K562 (cell line): ENCODE results near the gene INSR. TPM values are rescaled to one million over a fixed set of nuclear protein-coding genes. Genes with fewer than 3 reads are reported as not detected.

Experiments used
- CTBP1 ChIP-seq: fragments of 450-650 bp; IDR thresholded peaks from 2 replicates; pipeline ENCODE4 v1.6.1; 2016; ENCODE audit warnings: borderline replicate concordance
- HEY1 ChIP-seq: fragments of 250-450 bp; sonication (Bioruptor Pico); IDR thresholded peaks from 2 replicates; pipeline ENCODE4 v1.5.0; 2020; ENCODE audit warnings: mild to moderate bottlenecking, moderate library complexity, borderline replicate concordance
- KLF1 ChIP-seq: fragments of 450-650 bp; IDR thresholded peaks from 2 replicates; pipeline ENCODE4 v1.6.1; 2016; ENCODE audit warnings: missing genetic modification characterization, missing compliant biosample characterization
- MTA1 ChIP-seq: fragments of 450-650 bp; IDR thresholded peaks from 2 replicates; pipeline ENCODE4 v1.6.1; 2017; ENCODE audit warnings: borderline replicate concordance
- NR1H2 ChIP-seq: sonication (generic); formaldehyde crosslinking; IDR thresholded peaks from 2 replicates; pipeline ENCODE4 v1.4.0; 2020; ENCODE audit warnings: mild to moderate bottlenecking, missing genetic modification reagents
- SETDB1 ChIP-seq: IDR thresholded peaks from one replicate; pipeline ENCODE4 v1.6.1; 2012; ENCODE audit warnings: low read length, control low read depth, inconsistent platforms
- TSC22D4 ChIP-seq: fragments of 450-650 bp; IDR thresholded peaks from 2 replicates; pipeline ENCODE4 v1.6.1; 2016; ENCODE audit warnings: missing genetic modification characterization, missing biosample characterization, control low read depth
- ZNF184 ChIP-seq: sonication (generic); formaldehyde crosslinking; IDR thresholded peaks from 2 replicates; pipeline ENCODE4 v1.5.0; 2020; ENCODE audit warnings: missing genetic modification reagents
- ZNF507 ChIP-seq: conservative IDR thresholded peaks from 2 replicates; pipeline ENCODE4 v1.6.1; 2017; ENCODE audit warnings: missing genetic modification characterization, missing compliant biosample characterization
- polyA plus RNA-seq, 8 experiments: library from polyadenylated mRNA; depleted of rRNA in 4 of 8; stranded (reverse) in 5 of 8; unstranded in 3 of 8; fragments of >200 nt; fragmentation: Nextera tagmentation in 2 of 8; fragmentation: Illumina TruSeq in 1 of 8; extraction: Ambion mirVana in 2 of 8; extraction: Trizol in 1 of 8; gene quantifications; 2 replicates each; pipeline versions ENCODE4 v1.2.1 to v1.2.3, GENCODE V29; 2011 to 2014; ENCODE audit warnings: inconsistent platforms in 1 of 8, missing spikeins in 1 of 8
- total RNA-seq, 7 experiments: library from RNA; depleted of rRNA in 6 of 7; stranded (reverse); fragments of >200 nt in 6 of 7; fragmentation: Illumina TruSeq in 2 of 7; extraction: Trizol in 2 of 7; gene quantifications; 2 replicates each; pipeline versions ENCODE4 v1.2.1 to v1.2.3, GENCODE V29; 2011 to 2021; ENCODE audit warnings: low replicate concordance in 1 of 7
- TF ChIP-seq, protein P1 (sequence below): fragments of 250-450 bp; sonication (Bioruptor Pico); IDR thresholded peaks from 2 replicates; pipeline ENCODE4 v1.5.0; 2021
- TF ChIP-seq, protein P2 (sequence below): sonication (generic); IDR thresholded peaks from 2 replicates; pipeline ENCODE4 v1.6.1; 2016
- TF ChIP-seq, protein P3 (sequence below), 2 experiments: IDR thresholded peaks in 1 of 2; conservative IDR thresholded peaks in 1 of 2; 2 replicates each; pipeline ENCODE4 v1.6.1; 2016; ENCODE audit warnings: low read depth in 2 of 2, mild to moderate bottlenecking in 1 of 2, missing compliant biosample characterization in 1 of 2, missing genetic modification characterization in 1 of 2, moderate library complexity in 1 of 2
- TF ChIP-seq, protein P4 (sequence below): fragments of 450-650 bp; IDR thresholded peaks from 2 replicates; pipeline ENCODE4 v1.6.1; 2018; ENCODE audit not compliant: partially characterized antibody
- TF ChIP-seq, protein P5 (sequence below): fragments of 250-450 bp; sonication (Bioruptor Pico); IDR thresholded peaks from 2 replicates; pipeline ENCODE4 v1.6.1; 2021; ENCODE audit warnings: mild to moderate bottlenecking
- TF ChIP-seq, protein P6 (sequence below): sonication (generic); formaldehyde crosslinking; IDR thresholded peaks from 2 replicates; pipeline ENCODE4 v1.8.0; 2022; ENCODE audit warnings: mild to moderate bottlenecking, missing genetic modification reagents

Gene INSR
- total and polyA plus RNA-seq, 9 of the 15 experiments (the other 6 are each of a cell fraction or from before 2014, with no cell fraction given): 0.04 to 0.88 (median 0.41) TPM

DNA sequence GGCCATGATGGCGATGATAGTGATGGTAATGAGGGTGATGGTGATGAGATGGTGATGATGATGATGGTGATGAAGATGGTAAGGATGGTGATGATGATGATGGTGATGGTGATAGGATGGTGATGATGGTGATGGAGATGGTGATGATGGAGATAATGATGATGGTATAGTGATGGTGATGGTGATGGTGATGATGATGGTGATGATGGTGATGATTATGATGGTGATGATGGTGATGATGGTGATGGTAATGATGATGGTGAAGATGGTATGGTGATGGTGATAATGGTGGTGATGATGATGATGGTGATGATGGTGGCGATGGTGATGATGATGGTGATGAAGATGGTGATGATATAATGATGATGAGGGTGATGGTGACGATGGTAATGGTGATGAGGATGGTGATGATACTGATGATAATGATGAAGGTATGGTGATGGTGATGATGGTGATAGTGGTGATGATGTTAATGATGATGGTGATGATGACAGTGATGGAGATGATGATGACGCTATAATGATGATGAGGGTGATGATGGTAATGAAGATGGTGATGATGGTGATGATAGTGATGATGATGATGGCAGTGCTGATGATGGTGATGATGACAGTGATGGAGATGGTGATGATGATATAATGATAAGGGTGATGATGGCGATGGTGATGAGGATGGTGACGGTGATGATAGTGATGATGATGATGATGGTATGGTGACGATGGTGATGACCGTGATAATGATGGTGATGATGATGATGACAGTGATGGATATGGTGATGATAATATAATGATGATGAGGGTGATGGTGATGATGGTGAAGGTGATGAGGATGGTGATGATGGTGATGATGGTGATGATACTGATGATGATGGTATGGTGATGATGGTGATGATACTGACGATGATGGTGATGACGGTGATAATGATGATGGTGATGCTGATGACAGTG lies 187.2 kb downstream of the INSR start (continued):
- TF ChIP-seq, protein P1, sequence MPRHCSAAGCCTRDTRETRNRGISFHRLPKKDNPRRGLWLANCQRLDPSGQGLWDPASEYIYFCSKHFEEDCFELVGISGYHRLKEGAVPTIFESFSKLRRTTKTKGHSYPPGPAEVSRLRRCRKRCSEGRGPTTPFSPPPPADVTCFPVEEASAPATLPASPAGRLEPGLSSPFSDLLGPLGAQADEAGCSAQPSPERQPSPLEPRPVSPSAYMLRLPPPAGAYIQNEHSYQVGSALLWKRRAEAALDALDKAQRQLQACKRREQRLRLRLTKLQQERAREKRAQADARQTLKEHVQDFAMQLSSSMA (CRISPR knock-in tag): no peak
- TF ChIP-seq ZNF507 (tag) (no peak), KLF1 (no peak), MTA1 (0 out of 2 replicates have a peak, but pooled peaks have one; percentile 17), TSC22D4 (tag) (0 out of 2 replicates have a peak, but pooled peaks have one; percentile 64), CTBP1 (peak; percentile 64), HEY1 (CRISPR knock-in tag) (no peak), NR1H2 (CRISPR knock-in tag) (no peak), ZNF184 (CRISPR knock-in tag) (no peak), SETDB1 (no peak)
- TF ChIP-seq, protein P2, sequence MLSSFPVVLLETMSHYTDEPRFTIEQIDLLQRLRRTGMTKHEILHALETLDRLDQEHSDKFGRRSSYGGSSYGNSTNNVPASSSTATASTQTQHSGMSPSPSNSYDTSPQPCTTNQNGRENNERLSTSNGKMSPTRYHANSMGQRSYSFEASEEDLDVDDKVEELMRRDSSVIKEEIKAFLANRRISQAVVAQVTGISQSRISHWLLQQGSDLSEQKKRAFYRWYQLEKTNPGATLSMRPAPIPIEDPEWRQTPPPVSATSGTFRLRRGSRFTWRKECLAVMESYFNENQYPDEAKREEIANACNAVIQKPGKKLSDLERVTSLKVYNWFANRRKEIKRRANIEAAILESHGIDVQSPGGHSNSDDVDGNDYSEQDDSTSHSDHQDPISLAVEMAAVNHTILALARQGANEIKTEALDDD: no peak
- TF ChIP-seq, protein P3, sequence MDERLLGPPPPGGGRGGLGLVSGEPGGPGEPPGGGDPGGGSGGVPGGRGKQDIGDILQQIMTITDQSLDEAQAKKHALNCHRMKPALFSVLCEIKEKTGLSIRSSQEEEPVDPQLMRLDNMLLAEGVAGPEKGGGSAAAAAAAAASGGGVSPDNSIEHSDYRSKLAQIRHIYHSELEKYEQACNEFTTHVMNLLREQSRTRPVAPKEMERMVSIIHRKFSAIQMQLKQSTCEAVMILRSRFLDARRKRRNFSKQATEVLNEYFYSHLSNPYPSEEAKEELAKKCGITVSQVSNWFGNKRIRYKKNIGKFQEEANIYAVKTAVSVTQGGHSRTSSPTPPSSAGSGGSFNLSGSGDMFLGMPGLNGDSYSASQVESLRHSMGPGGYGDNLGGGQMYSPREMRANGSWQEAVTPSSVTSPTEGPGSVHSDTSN (CRISPR knock-in tag; IDR thresholded peaks at IDR 0.05; ENCODE audit: low read depth): no peak
- TF ChIP-seq, protein P3 (tag; conservative IDR thresholded peaks at IDR 0.05; ENCODE audit: low read depth): no peak
- TF ChIP-seq, protein P4, sequence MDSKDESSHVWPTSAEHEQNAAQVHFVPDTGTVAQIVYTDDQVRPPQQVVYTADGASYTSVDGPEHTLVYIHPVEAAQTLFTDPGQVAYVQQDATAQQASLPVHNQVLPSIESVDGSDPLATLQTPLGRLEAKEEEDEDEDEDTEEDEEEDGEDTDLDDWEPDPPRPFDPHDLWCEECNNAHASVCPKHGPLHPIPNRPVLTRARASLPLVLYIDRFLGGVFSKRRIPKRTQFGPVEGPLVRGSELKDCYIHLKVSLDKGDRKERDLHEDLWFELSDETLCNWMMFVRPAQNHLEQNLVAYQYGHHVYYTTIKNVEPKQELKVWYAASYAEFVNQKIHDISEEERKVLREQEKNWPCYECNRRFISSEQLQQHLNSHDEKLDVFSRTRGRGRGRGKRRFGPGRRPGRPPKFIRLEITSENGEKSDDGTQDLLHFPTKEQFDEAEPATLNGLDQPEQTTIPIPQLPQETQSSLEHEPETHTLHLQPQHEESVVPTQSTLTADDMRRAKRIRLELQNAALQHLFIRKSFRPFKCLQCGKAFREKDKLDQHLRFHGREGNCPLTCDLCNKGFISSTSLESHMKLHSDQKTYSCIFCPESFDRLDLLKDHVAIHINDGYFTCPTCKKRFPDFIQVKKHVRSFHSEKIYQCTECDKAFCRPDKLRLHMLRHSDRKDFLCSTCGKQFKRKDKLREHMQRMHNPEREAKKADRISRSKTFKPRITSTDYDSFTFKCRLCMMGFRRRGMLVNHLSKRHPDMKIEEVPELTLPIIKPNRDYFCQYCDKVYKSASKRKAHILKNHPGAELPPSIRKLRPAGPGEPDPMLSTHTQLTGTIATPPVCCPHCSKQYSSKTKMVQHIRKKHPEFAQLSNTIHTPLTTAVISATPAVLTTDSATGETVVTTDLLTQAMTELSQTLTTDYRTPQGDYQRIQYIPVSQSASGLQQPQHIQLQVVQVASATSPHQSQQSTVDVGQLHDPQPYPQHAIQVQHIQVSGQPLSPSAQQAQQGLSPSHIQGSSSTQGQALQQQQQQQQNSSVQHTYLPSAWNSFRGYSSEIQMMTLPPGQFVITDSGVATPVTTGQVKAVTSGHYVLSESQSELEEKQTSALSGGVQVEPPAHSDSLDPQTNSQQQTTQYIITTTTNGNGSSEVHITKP: no peak
- TF ChIP-seq, protein P5, sequence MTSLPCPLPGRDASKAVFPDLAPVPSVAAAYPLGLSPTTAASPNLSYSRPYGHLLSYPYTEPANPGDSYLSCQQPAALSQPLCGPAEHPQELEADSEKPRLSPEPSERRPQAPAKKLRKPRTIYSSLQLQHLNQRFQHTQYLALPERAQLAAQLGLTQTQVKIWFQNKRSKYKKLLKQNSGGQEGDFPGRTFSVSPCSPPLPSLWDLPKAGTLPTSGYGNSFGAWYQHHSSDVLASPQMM (CRISPR knock-in tag): no peak
- TF ChIP-seq, protein P6, sequence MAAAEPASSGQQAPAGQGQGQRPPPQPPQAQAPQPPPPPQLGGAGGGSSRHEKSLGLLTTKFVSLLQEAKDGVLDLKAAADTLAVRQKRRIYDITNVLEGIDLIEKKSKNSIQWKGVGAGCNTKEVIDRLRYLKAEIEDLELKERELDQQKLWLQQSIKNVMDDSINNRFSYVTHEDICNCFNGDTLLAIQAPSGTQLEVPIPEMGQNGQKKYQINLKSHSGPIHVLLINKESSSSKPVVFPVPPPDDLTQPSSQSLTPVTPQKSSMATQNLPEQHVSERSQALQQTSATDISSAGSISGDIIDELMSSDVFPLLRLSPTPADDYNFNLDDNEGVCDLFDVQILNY (CRISPR knock-in tag): no peak
